ENCODE data around the gene MLLT10. TPM values are rescaled to one million over a fixed set of nuclear protein-coding genes. Genes with fewer than 3 reads are reported as not detected.

MLLT10 gene
- total RNA-seq, 2 donors from 2014 or later: 55.8 to 62.9 TPM

- TF ChIP-seq CTCF (conservative IDR thresholded peaks at IDR 0.05): no peak
- Mint-ChIP-seq H3K27me3 (ENCODE audit: insufficient read depth) (no peaks in the 10 kb centered on the region), H3K4me1 (no peaks in the 10 kb centered on the region), H3K4me3 (no peak overlapping the region), H3K36me3 (ENCODE audit: low read depth) (peaks cover 55% of the 10 kb centered on the region), H3K9me3 (peaks cover 31% of the 10 kb centered on the region), H3K27ac (peak overlapping the region; percentile 4)
- no peak overlapping the region for H3K4me3 ChIP-seq (ENCODE audit: low read length)
- H3K27me3 ChIP-seq (ENCODE audit: control insufficient read depth, insufficient read depth, low read length, poor library complexity, severe bottlenecking): no peaks in the 10 kb centered on the region
- H3K4me1 ChIP-seq (ENCODE audit: control insufficient read depth, insufficient read depth, low read length): no peaks in the 10 kb centered on the region
- peaks cover 72% of the 10 kb centered on the region for H3K36me3 ChIP-seq (ENCODE audit: control insufficient read depth, insufficient read depth, low read length)
- no peak overlapping the region for H3K27ac ChIP-seq (ENCODE audit: low read depth, low read length)
- H3K9ac ChIP-seq (ENCODE audit: extremely low read depth, low read length, poor library complexity, severe bottlenecking): no peak overlapping the region
- no peak for DNase-seq
- H3K9me3 ChIP-seq (ENCODE audit: control insufficient read depth, low read length): peaks cover 41% of the 10 kb centered on the region
These were observed 162.3 kb downstream of the MLLT10 start for GRCh38 chr10:21696302-21696701.

GRCh38 chr10:21699575-21699974, 165.5 kb downstream of the MLLT10 start:
- H3K9me3 Mint-ChIP-seq: peaks cover 31% of the 10 kb centered on the region
- H3K4me1 Mint-ChIP-seq: peaks cover 10% of the 10 kb centered on the region
- Histone ChIP-seq H3K27ac (ENCODE audit: low read depth, low read length) (no peak overlapping the region), H3K9me3 (ENCODE audit: control insufficient read depth, low read length) (peaks cover 43% of the 10 kb centered on the region), H3K36me3 (ENCODE audit: control insufficient read depth, insufficient read depth, low read length) (peaks cover 57% of the 10 kb centered on the region), H3K9ac (ENCODE audit: extremely low read depth, low read length, poor library complexity, severe bottlenecking) (no peak overlapping the region), H3K27me3 (ENCODE audit: control insufficient read depth, insufficient read depth, low read length, poor library complexity, severe bottlenecking) (no peaks in the 10 kb centered on the region), H3K4me1 (ENCODE audit: control insufficient read depth, insufficient read depth, low read length) (no peaks in the 10 kb centered on the region), H3K4me3 (ENCODE audit: low read length) (peak overlapping the region; percentile 55)
- TF ChIP-seq CTCF (conservative IDR thresholded peaks at IDR 0.05): no peak
- DNase-seq: no peak
- no peak overlapping the region for H3K4me3 Mint-ChIP-seq
- 97% methylated on average over 3 of the region's 3 CpGs; no CpG with 5 or more reads in 1 of the 2 experiments for WGBS, 2 experiments (ENCODE audit: insufficient coverage in 1 of 2, insufficient read length in 1 of 2)
- H3K27ac Mint-ChIP-seq: no peak overlapping the region
- H3K27me3 Mint-ChIP-seq (ENCODE audit: insufficient read depth): no peaks in the 10 kb centered on the region
- peaks cover 60% of the 10 kb centered on the region for H3K36me3 Mint-ChIP-seq (ENCODE audit: low read depth)

GRCh38 chr10:21700474-21700873, 166.4 kb downstream of the MLLT10 start:
- WGBS, 2 experiments (ENCODE audit: insufficient coverage in 1 of 2, insufficient read length in 1 of 2): 90 to 100% methylated on average over 1 to 2 of the region's 2 CpGs
- Histone ChIP-seq H3K4me3 (ENCODE audit: low read length) (peak overlapping the region; percentile 55), H3K4me1 (ENCODE audit: control insufficient read depth, insufficient read depth, low read length) (no peaks in the 10 kb centered on the region), H3K27me3 (ENCODE audit: control insufficient read depth, insufficient read depth, low read length, poor library complexity, severe bottlenecking) (no peaks in the 10 kb centered on the region), H3K9me3 (ENCODE audit: control insufficient read depth, low read length) (peaks cover 43% of the 10 kb centered on the region), H3K27ac (ENCODE audit: low read depth, low read length) (no peak overlapping the region), H3K36me3 (ENCODE audit: control insufficient read depth, insufficient read depth, low read length) (peaks cover 64% of the 10 kb centered on the region), H3K9ac (ENCODE audit: extremely low read depth, low read length, poor library complexity, severe bottlenecking) (no peak overlapping the region)
- H3K9me3 Mint-ChIP-seq: peaks cover 31% of the 10 kb centered on the region
- H3K27me3 Mint-ChIP-seq (ENCODE audit: insufficient read depth): no peaks in the 10 kb centered on the region
- H3K27ac Mint-ChIP-seq: no peak overlapping the region
- no peak overlapping the region for H3K4me3 Mint-ChIP-seq
- no peak for TF ChIP-seq CTCF (conservative IDR thresholded peaks at IDR 0.05)
- no peak for DNase-seq
- peaks cover 62% of the 10 kb centered on the region for H3K36me3 Mint-ChIP-seq (ENCODE audit: low read depth)
- H3K4me1 Mint-ChIP-seq: peaks cover 10% of the 10 kb centered on the region
